Posterior vena cava (tissue), 2 donors: ENCODE results near the gene RANBP9. TPM values are rescaled to one million over a fixed set of nuclear protein-coding genes. Genes with fewer than 3 reads are reported as not detected.

Experiments
- DNase-seq: peaks from one replicate; pipeline ENCODE4 v3.0.0-alpha.2; 2020; ENCODE audit warnings: low spot score
- intact Hi-C, 2 donors: fragments of 100-400 bp; cut with DNase I; formaldehyde crosslinking; loops; one replicate each; pipeline versions ENCODE4 v1.14.1 to v1.14.2; 2022 to 2023
- total RNA-seq, 2 donors: library from RNA; stranded (reverse); fragmentation: NEBNext Ultra II Directional; extraction: Animal tissue kit (Norgen Biotek cat#: 25700); gene quantifications; one replicate each; pipeline ENCODE4 v1.2.1, GENCODE V29; 2021
- donor health status: DM: yes; HTN: yes; CAD: no.
- donor health status: DM: yes; HTN: yes; CAD: no.

Gene RANBP9
- total RNA-seq, 2 donors from 2014 or later = 33.9 to 36.9 TPM

DNA sequence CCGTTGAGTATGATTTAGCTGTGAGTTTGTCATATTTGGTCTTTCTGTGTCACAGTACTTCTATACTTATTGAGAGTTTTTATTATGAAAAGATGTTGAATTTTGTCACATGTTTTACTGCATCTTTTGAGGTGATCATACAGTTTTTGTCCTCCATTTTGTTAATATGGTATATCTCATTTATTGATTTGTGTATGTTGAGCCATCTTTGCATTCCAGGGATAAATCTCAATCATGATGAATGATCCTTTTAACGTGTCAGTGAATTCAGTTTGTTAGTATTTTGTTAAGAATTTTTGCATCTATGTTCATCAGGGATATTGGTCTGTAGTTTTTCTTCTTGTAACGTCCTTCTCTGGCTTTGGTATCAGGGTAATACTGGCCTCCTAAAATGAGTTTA, 133.7 kb downstream of the RANBP9 start:
- DNase-seq = no peak
- intact Hi-C loops = no loop called here

DNA sequence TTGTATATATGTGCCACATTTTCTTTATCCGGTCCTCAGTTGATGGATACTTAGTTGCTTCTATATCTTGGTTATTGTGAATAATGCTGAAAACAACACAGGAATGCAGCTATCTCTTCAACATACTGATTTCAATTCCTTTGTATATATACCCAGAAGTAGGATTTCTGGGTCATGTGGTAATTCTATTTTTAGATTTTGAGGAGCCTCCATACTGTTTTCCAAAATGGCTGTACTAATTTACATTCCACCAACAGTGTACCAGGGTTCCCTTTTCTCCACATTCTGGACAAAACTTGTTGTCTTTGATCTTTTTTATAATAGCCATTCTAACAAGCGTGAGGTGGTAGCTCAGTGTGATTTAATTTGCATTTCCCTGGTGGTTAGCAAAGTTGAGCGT, 135.6 kb downstream of the RANBP9 start:
- intact Hi-C loops = no loop called here
- no peak for DNase-seq

DNA sequence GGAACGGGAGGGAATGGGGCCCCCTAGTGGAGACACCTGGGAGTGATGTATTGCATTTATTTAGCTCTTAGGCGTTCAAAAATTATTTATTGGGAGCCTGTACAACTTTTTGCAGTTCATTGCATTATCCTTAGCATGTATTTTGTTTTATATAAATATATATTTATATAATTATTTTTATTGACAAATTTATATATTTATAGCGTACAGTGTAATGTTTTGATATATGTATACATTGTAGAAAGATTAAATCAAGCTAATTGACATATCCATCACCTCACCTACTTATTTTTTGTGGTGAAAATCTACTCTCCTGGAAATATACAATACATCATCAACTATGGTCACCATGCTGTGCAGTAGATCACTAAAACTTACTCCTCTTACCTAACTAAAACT, 136.3 kb downstream of the RANBP9 start:
- DNase-seq = no peak
- intact Hi-C loops = no loop called here

DNA sequence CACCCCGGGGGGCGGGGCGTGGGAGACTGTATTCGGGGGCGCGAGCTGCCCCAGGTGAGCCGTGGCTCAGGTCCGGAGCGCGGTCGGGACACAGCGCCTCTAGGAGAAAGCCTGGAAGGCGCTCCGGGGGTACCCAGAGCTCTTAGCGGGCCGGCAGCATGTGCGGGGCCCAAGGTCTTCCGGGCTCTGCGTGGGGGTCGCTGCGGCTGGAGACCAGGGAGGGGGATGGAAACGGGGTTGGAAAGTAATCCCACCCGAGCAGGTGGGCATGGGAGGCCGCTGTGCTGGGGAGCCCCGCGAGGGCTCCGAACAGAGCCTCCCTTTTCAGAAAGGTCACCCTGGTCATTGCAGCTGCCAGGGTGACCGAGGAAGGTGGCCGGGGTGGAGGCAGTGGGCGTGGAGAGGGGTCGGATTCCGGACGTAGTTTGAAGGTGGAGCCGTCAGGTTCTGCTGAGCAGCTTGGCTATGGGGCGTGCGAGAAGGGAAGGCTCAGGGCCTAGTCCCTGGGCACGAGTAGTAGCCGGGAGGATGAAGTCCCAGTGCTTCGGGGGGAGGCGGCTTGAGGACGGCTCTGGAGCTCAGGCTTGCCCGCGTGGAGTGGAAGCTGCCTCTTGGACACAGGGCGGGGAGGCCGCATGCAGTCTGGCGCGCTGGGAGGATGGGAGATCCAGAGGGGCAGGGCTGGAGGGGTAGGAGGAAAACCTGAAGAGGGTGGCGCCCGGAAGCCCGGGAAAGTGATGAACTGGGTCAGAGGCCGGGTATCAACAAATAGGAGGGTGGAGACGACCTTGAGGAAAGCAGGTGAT, 136.9 kb downstream of the RANBP9 start, which contains the start of gene SIRT5:
Gene SIRT5 (plus strand): TSS at position 31 of the 806 bp plus-strand sequence. CDS start 9,510 bp downstream, outside the sequence.
- intact Hi-C loops = no loop called here
- DNase-seq = peak; percentile 92

DNA sequence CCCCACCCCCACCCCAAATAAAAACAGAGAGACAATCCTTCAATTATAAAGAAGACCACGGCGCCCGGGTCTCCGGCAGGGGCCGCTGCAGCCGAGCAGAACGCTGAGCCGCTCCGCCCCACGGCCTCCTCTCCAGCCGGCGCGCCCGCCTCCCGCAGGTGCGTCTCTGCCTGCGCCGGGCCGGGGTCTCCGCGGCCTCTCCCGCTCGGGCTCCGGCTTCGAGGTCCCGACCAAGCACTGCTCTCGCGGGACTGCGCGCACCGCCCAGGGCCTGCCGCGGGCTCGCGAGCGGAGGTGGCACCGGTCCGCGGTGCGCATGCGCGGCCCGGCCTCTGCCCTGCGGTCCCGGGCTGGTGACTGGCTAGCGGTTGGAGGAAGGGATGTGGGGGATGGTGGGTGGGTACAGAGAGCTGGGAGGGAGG, 137.5 kb downstream of the RANBP9 start:
- intact Hi-C loops = no loop called here
- peak; percentile 96 for DNase-seq

DNA sequence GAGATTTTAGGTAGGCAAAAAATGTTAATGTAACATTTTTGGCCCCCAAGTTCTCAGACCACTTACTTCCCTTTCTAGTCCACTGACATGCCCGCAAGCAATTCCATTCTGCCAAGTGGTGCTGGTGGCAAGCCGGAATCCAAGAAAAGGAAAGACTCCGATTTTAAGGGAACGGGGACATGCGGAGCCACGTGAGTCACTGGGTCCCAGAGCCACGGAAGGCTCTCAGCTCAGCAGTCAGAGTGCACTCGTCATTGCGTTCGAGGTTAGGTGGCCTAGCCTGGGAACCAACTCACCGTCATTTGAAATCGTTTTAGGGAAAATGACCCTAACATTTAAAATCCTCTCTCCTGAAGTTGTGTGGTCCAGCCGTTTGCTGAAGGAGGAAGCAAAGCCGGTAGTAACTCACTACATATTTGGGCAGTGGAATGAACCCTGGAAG, 137.9 kb downstream of the RANBP9 start:
- intact Hi-C loops = no loop called here
- no peak for DNase-seq

DNA sequence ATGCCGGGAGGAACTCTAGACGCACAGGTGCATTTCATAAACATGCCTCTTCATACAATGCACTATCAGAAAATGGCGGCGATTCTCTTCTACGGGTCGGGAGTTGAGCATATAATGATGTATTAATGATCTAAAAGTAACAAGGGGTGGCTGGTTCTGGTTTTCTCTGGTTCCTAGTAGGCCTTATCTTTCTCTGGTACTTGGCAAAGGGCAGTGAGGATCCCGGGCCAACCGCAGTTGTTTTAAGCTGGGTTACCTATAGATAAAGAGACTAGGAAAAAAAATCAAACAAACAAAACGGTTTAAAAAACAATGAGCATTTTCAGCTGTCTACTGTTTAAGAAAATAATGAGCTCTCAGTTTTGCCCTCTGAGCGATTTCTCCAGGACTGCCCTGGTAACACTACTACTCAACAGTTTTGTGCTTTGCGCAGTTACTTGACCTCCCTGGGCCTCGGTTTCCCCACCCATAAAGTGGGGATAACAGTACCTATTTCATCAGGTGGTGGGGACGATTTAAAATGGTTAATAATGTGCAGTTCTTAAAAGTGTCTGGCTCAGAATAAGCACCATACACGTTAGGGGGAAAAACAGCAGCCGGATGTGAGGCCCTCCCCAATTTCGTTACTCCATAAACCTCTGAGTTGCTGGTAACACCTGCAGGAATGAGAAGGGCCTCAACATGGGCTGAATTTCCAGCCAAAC, 138.5 kb downstream of the RANBP9 start:
- DNase-seq = no peak
- intact Hi-C loops = no loop called here

DNA sequence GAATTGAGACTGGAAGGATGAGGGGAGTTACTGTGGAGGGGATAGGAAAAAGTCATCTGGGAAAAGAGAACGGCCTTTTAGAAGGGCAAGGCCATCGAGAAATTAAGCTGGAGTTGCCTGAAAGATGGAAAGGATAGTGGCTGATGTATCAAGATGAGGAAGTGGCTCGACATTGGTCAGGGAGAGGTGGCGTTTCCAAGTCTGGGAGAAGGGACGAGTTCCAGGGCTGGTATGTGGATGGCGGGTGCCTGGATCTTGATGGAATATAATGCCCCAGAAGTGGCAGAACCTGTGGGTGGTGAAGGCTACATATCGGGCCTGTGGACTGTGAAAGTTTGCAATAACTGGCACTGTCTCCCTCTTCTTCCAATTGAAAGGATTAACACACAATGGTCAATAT, 139.4 kb downstream of the RANBP9 start:
- intact Hi-C loops = no loop called here
- DNase-seq = no peak

Other genes with a start within 250 kb of the RANBP9 start
- 10 to 100 TPM; 16.8 to 20.4 TPM for gene GFOD1, start 224.2 kb downstream of the RANBP9 start, total RNA-seq
- 10 to 100 TPM in 1 of 2 donors, 1 to 10 TPM in 1; 8.9 to 11.7 TPM for gene SIRT5, start 137.2 kb downstream of the RANBP9 start, total RNA-seq
- gene NOL7, start 96.5 kb downstream of the RANBP9 start, total RNA-seq = 10 to 100 TPM; 46.8 to 55.5 TPM
- 10 to 100 TPM; 14.3 to 24.2 TPM for gene MCUR1, start 102.7 kb upstream of the RANBP9 start, total RNA-seq
- under 1 TPM; 0.24 to 0.37 TPM for gene RNF182, start 213.1 kb upstream of the RANBP9 start, total RNA-seq